PFSK-1 (cell line): ENCODE measurements around the gene TTBK1.

Source experiments
- FOXP2 ChIP-seq: optimal IDR thresholded peaks from 2 replicates; pipeline ENCODE3; 2011; ENCODE audit warnings: borderline replicate concordance, control low read depth, inconsistent platforms; ENCODE audit not compliant: insufficient read depth; ENCODE audit errors: extremely low read length, extremely low read depth
- POLR2AphosphoS5 ChIP-seq: IDR thresholded peaks from 2 replicates; pipeline ENCODE4 v1.6.1; 2012; ENCODE audit warnings: low read depth, mild to moderate bottlenecking, control low read depth, low read length, moderate library complexity
- SIN3A ChIP-seq: IDR thresholded peaks from 2 replicates; pipeline ENCODE4 v1.6.1; 2012; ENCODE audit warnings: mild to moderate bottlenecking, low read length, moderate library complexity, borderline replicate concordance; ENCODE audit not compliant: insufficient read depth
- TAF1 ChIP-seq: IDR thresholded peaks from 2 replicates; pipeline ENCODE4 v1.6.1; 2012; ENCODE audit warnings: low read length, control low read depth, borderline replicate concordance; ENCODE audit not compliant: insufficient read depth
- TF ChIP-seq, protein P1 (sequence below), 2 experiments: IDR thresholded peaks; 2 replicates each; pipeline versions ENCODE4 v1.6.1 to v1.8.0; 2011 to 2012; ENCODE audit warnings: low read depth in 2 of 2, low read length in 2 of 2, control low read depth in 1 of 2, inconsistent platforms in 1 of 2, mild to moderate bottlenecking in 1 of 2, moderate library complexity in 1 of 2; ENCODE audit not compliant: insufficient read depth in 1 of 2

TTBK1 gene

DNA sequence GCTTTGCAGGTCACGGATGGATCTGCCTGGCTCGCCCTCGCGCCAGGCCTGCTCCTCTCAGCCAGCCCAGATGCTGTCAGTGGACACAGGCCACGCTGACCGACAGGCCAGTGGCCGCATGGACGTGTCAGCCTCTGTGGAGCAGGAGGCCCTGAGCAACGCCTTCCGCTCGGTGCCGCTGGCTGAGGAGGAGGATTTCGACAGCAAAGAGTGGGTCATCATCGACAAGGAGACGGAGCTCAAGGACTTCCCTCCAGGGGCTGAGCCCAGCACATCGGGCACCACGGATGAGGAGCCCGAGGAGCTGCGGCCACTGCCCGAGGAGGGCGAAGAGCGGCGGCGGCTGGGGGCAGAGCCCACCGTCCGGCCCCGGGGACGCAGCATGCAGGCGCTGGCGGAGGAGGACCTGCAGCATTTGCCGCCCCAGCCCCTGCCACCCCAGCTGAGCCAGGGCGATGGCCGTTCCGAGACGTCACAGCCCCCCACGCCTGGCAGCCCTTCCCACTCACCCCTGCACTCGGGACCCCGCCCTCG, 19.6 kb downstream of the TTBK1 start:
- TF ChIP-seq POLR2AphosphoS5 (no peak), SIN3A (no peak)

GRCh38 chr6:43263314-43264178, 20.3 kb downstream of the TTBK1 start:
- TF ChIP-seq TAF1 (no peak), SIN3A (no peak), FOXP2 (peak; percentile 43), POLR2AphosphoS5 (no peak)

DNA sequence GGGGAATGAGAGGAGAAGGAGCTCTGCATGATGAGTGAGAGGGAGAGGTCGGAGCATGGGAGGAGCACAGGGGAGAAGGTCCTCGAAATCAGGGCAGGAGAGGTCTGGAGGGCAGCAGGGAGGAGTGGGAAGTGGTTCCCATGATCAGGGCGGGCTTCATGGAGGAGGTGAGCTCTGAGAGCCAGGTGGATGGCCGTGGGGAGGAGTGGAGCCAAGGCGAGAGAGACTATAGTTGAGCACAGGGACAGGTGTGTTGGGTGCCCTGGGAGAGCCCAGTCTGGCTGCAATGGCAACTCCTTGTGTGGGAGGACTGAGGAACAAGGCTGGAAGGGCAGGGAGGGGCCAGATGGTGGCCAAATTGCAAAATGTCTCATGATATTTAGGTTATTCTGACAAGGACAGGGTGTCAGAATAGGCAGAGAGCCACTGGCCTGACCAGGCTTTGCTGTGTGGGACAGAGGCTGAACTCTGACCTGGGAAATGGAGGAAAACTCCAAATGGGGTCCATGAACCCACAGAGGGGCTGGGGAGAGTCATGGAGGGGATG, 21.4 kb downstream of the TTBK1 start:
- TF ChIP-seq POLR2AphosphoS5, result no peak
- no peak for TF ChIP-seq SIN3A
- TF ChIP-seq, protein P1, sequence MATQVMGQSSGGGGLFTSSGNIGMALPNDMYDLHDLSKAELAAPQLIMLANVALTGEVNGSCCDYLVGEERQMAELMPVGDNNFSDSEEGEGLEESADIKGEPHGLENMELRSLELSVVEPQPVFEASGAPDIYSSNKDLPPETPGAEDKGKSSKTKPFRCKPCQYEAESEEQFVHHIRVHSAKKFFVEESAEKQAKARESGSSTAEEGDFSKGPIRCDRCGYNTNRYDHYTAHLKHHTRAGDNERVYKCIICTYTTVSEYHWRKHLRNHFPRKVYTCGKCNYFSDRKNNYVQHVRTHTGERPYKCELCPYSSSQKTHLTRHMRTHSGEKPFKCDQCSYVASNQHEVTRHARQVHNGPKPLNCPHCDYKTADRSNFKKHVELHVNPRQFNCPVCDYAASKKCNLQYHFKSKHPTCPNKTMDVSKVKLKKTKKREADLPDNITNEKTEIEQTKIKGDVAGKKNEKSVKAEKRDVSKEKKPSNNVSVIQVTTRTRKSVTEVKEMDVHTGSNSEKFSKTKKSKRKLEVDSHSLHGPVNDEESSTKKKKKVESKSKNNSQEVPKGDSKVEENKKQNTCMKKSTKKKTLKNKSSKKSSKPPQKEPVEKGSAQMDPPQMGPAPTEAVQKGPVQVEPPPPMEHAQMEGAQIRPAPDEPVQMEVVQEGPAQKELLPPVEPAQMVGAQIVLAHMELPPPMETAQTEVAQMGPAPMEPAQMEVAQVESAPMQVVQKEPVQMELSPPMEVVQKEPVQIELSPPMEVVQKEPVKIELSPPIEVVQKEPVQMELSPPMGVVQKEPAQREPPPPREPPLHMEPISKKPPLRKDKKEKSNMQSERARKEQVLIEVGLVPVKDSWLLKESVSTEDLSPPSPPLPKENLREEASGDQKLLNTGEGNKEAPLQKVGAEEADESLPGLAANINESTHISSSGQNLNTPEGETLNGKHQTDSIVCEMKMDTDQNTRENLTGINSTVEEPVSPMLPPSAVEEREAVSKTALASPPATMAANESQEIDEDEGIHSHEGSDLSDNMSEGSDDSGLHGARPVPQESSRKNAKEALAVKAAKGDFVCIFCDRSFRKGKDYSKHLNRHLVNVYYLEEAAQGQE (IDR thresholded peaks at IDR 0.05; ENCODE audit: insufficient read depth in 1 of 2, low read depth in 2 of 2, low read length in 2 of 2), result no peak
- TF ChIP-seq FOXP2, result no peak
- TF ChIP-seq TAF1, result no peak

DNA sequence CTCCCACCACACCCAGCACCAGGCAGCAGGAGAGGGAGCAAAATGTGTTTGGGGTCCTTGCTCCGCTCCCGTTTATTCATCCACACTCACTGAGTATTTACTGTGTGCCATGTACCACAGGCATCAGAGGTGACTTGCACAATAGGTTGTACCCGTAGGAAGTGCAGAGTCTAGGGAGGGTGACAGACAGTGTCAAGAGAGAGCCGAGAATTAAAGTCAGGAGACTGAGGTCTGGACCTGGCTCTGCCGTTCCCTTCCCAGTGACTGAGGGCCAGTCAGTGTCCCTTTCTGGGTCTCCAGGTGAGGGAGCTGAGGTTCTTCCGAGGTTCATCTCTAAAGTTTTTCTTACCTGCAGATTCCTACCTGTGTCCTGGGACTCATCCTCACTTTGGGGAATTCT, 22.3 kb downstream of the TTBK1 start:
- no peak for TF ChIP-seq FOXP2
- no peak for TF ChIP-seq POLR2AphosphoS5
- no peak for TF ChIP-seq SIN3A
- TF ChIP-seq, protein P1 (IDR thresholded peaks at IDR 0.05; ENCODE audit: insufficient read depth in 1 of 2, low read depth in 2 of 2, low read length in 2 of 2), result no peak

DNA sequence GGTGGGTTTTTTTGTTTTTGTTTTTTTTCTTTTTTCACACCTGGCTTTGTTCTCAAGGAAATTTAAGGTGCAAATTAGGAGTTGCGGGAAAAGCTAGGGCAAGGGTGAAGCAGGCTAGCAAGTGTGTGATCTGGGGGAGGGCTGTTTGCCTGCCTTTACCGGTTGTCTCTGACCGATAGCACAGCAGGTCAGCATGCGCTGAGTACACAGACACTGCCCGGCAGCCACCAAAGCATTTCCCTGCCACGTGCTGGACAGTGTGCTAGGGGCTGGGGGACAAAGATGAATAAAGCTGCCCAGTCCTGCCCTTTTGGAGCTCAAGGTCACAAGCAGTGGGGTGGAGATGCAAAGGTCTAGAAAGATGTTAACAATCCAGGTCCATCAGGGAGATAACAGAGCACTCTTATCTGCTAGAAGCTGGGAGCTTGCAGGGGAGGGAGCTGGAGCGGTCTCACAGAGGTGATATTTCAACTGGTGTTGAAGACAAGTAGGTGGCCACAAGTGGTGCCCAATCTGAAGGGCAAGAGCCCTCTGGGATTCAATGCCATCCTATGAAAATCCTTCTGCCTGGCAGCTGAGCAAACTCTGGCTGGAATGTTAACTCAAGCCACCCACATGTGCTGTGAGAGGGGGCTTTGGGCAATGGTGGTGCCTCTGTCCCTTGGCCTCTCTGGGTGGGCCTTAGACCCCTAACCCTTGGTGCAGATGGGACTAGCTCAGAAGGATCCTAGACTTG, 24.5 kb downstream of the TTBK1 start:
- TF ChIP-seq TAF1 (no peak), SIN3A (no peak), FOXP2 (no peak), POLR2AphosphoS5 (no peak)
- TF ChIP-seq, protein P1 (IDR thresholded peaks at IDR 0.05; ENCODE audit: insufficient read depth in 1 of 2, low read depth in 2 of 2, low read length in 2 of 2), result no peak
